ENCODE data around the gene ZFP3.
"Not testable (repeated sequence)": the region's sequence is repeated elsewhere in the genome, so short reads cannot be mapped to it uniquely, and the experiment has no call there.

Gene ZFP3

GRCh38 chr17:5128905-5129535, 50.8 kb downstream of the ZFP3 start:
- H3K9me3 ChIP-seq (ENCODE audit: insufficient read depth, low read length), result no peaks in the 10 kb centered on the region
- no peaks in the 10 kb centered on the region for H3K4me1 ChIP-seq (ENCODE audit: insufficient read depth, insufficient read length)
- H3K9ac ChIP-seq (ENCODE audit: insufficient read length, low read depth), result no peak overlapping the region
- no peak overlapping the region for H3K4me3 ChIP-seq (ENCODE audit: insufficient read length, low read depth)
- no peak for DNase-seq (ENCODE audit: low read depth, low spot score)
- TF ChIP-seq ZNF274 (IDR thresholded peaks at IDR 0.05; ENCODE audit: low read depth, low read length), result no peak
- no peak for TF ChIP-seq SUZ12 (IDR thresholded peaks at IDR 0.05; ENCODE audit: extremely low read depth, insufficient read depth, insufficient read length)
- no peak for TF ChIP-seq YY1 (IDR thresholded peaks at IDR 0.05; ENCODE audit: insufficient read depth, insufficient read length)
- H3K27me3 ChIP-seq (ENCODE audit: insufficient read depth, insufficient read length), result no peaks in the 10 kb centered on the region
- H3K36me3 ChIP-seq (ENCODE audit: insufficient read depth, insufficient read length, low read length), result no peaks in the 10 kb centered on the region

DNA sequence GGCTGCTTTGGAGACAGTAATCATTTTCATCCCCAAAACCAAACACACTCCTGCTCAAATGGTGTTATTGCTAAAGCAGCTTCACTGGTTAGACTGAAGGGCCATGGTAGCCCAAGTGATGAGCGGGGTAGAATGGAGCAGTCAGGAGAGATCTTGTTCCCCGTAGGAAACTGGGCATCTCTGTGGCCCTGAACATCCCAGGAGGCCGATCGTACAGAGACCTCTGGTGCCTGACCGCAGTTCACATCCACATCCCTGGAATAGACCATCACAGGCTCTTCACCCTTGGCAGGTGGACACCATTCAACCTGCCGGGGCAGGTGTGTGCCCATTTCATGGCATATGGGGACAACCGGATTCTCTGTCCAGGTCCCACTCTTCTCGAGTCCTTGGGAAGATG, 51.5 kb downstream of the ZFP3 start:
- H3K4me1 ChIP-seq (ENCODE audit: insufficient read depth, insufficient read length); H3K9ac ChIP-seq (ENCODE audit: insufficient read length, low read depth); DNase-seq (ENCODE audit: low read depth, low spot score); H3K27me3 ChIP-seq (ENCODE audit: insufficient read depth, insufficient read length); H3K4me3 ChIP-seq (ENCODE audit: insufficient read length, low read depth); H3K9me3 ChIP-seq (ENCODE audit: insufficient read depth, low read length); H3K36me3 ChIP-seq (ENCODE audit: insufficient read depth, insufficient read length, low read length): not testable (repeated sequence)

- not testable (repeated sequence) for DNase-seq (ENCODE audit: low read depth, low spot score); H3K36me3 ChIP-seq (ENCODE audit: insufficient read depth, insufficient read length, low read length); H3K9ac ChIP-seq (ENCODE audit: insufficient read length, low read depth)
Measured at GRCh38 chr17:5130261-5130660, 52.0 kb downstream of the ZFP3 start.

GRCh38 chr17:5130687-5131086, 52.4 kb downstream of the ZFP3 start:
- H3K4me3 ChIP-seq (ENCODE audit: insufficient read length, low read depth); H3K9ac ChIP-seq (ENCODE audit: insufficient read length, low read depth); H3K9me3 ChIP-seq (ENCODE audit: insufficient read depth, low read length); H3K27me3 ChIP-seq (ENCODE audit: insufficient read depth, insufficient read length); H3K4me1 ChIP-seq (ENCODE audit: insufficient read depth, insufficient read length); DNase-seq (ENCODE audit: low read depth, low spot score); H3K36me3 ChIP-seq (ENCODE audit: insufficient read depth, insufficient read length, low read length): not testable (repeated sequence)

More at GRCh38 chr17:5130261-5130660, 52.0 kb downstream of the ZFP3 start:
- H3K4me1 ChIP-seq (ENCODE audit: insufficient read depth, insufficient read length); H3K27me3 ChIP-seq (ENCODE audit: insufficient read depth, insufficient read length); H3K4me3 ChIP-seq (ENCODE audit: insufficient read length, low read depth); H3K9me3 ChIP-seq (ENCODE audit: insufficient read depth, low read length): not testable (repeated sequence)

GRCh38 chr17:5131146-5131715, 53.0 kb downstream of the ZFP3 start:
- no peaks in the 10 kb centered on the region for H3K36me3 ChIP-seq (ENCODE audit: insufficient read depth, insufficient read length, low read length)
- no peak overlapping the region for H3K9ac ChIP-seq (ENCODE audit: insufficient read length, low read depth)
- H3K4me3 ChIP-seq (ENCODE audit: insufficient read length, low read depth), result no peak overlapping the region
- no peaks in the 10 kb centered on the region for H3K9me3 ChIP-seq (ENCODE audit: insufficient read depth, low read length)
- H3K4me1 ChIP-seq (ENCODE audit: insufficient read depth, insufficient read length), result no peaks in the 10 kb centered on the region
- no peak for TF ChIP-seq ZNF274 (IDR thresholded peaks at IDR 0.05; ENCODE audit: low read depth, low read length)
- no peak for TF ChIP-seq YY1 (IDR thresholded peaks at IDR 0.05; ENCODE audit: insufficient read depth, insufficient read length)
- no peak for TF ChIP-seq SUZ12 (IDR thresholded peaks at IDR 0.05; ENCODE audit: extremely low read depth, insufficient read depth, insufficient read length)
- no peaks in the 10 kb centered on the region for H3K27me3 ChIP-seq (ENCODE audit: insufficient read depth, insufficient read length)
- DNase-seq (ENCODE audit: low read depth, low spot score), result no peak

GRCh38 chr17:5131799-5132502, 53.7 kb downstream of the ZFP3 start:
- H3K36me3 ChIP-seq (ENCODE audit: insufficient read depth, insufficient read length, low read length); H3K4me1 ChIP-seq (ENCODE audit: insufficient read depth, insufficient read length); H3K9ac ChIP-seq (ENCODE audit: insufficient read length, low read depth); H3K27me3 ChIP-seq (ENCODE audit: insufficient read depth, insufficient read length); H3K9me3 ChIP-seq (ENCODE audit: insufficient read depth, low read length); H3K4me3 ChIP-seq (ENCODE audit: insufficient read length, low read depth); DNase-seq (ENCODE audit: low read depth, low spot score): not testable (repeated sequence)

DNA sequence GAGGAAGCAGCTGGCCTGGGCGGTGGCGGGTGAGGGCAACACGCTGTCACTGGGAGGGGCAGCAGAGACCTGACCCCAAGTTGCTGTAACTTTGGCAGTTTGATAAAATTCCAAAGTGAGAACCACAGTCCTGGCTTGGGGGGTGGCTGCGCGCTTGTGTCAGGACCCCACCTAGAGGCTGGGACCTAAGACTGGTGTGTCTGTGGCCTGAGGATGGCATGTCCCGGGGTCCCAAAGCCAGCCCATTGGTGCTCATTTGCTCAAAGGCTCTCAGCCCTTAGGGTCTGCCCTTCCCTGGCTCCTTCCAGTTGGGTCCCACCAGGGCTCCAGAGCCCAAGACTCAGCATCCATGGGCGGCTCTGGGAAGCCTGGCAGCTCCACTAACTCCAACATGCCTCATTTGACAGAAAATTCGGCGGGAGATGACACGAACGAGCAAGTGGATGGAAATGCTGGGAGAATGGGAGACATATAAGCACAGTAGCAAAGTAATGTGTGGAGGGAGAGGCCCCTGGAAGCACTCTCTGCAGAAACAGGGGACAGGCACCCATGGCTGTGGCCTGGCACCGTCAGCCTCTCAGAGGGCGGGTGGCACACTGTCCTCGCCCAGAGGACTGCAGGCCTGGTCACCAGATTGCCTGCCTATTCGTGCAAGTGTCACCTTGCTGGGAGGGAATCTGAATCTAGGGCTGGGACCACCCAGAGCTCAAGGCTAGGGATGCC, 54.4 kb downstream of the ZFP3 start:
- DNase-seq (ENCODE audit: low read depth, low spot score); H3K4me1 ChIP-seq (ENCODE audit: insufficient read depth, insufficient read length); H3K4me3 ChIP-seq (ENCODE audit: insufficient read length, low read depth): not testable (repeated sequence)

DNA sequence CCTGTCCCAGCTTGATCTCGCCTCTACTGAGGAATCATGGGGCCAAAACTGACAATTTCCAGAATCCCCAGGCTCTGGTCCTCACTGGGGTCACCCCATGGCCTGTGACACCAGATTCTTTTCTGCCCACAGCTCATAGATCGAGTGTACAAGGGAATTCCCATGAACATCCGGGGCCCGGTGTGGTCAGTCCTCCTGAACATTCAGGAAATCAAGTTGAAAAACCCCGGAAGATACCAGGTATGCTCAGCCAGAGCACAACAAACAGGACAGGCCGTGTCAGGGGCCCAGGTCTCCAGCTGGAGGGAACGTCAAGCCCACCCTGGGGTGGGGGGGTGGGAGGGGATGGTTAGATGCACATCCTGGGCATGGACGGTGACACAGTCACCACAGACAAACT, 55.0 kb downstream of the ZFP3 start:
- Histone ChIP-seq H3K27me3 (ENCODE audit: insufficient read depth, insufficient read length) (no peaks in the 10 kb centered on the region), H3K4me1 (ENCODE audit: insufficient read depth, insufficient read length) (no peaks in the 10 kb centered on the region), H3K9me3 (ENCODE audit: insufficient read depth, low read length) (no peaks in the 10 kb centered on the region), H3K4me3 (ENCODE audit: insufficient read length, low read depth) (no peak overlapping the region), H3K36me3 (ENCODE audit: insufficient read depth, insufficient read length, low read length) (no peaks in the 10 kb centered on the region), H3K9ac (ENCODE audit: insufficient read length, low read depth) (no peak overlapping the region)
- no peak for DNase-seq (ENCODE audit: low read depth, low spot score)
- no peak for TF ChIP-seq SUZ12 (IDR thresholded peaks at IDR 0.05; ENCODE audit: extremely low read depth, insufficient read depth, insufficient read length)
- no peak for TF ChIP-seq YY1 (IDR thresholded peaks at IDR 0.05; ENCODE audit: insufficient read depth, insufficient read length)
- TF ChIP-seq ZNF274 (IDR thresholded peaks at IDR 0.05; ENCODE audit: low read depth, low read length), result no peak

More for the DNA sequence above, 54.4 kb downstream of the ZFP3 start:
- H3K9me3 ChIP-seq (ENCODE audit: insufficient read depth, low read length); H3K36me3 ChIP-seq (ENCODE audit: insufficient read depth, insufficient read length, low read length); H3K9ac ChIP-seq (ENCODE audit: insufficient read length, low read depth); H3K27me3 ChIP-seq (ENCODE audit: insufficient read depth, insufficient read length): not testable (repeated sequence)

- not testable (repeated sequence) for DNase-seq (ENCODE audit: low read depth, low spot score); H3K9ac ChIP-seq (ENCODE audit: insufficient read length, low read depth); H3K27me3 ChIP-seq (ENCODE audit: insufficient read depth, insufficient read length); H3K36me3 ChIP-seq (ENCODE audit: insufficient read depth, insufficient read length, low read length); H3K4me3 ChIP-seq (ENCODE audit: insufficient read length, low read depth); H3K4me1 ChIP-seq (ENCODE audit: insufficient read depth, insufficient read length); H3K9me3 ChIP-seq (ENCODE audit: insufficient read depth, low read length)
Measured at GRCh38 chr17:5133961-5134360, 55.7 kb downstream of the ZFP3 start.

DNA sequence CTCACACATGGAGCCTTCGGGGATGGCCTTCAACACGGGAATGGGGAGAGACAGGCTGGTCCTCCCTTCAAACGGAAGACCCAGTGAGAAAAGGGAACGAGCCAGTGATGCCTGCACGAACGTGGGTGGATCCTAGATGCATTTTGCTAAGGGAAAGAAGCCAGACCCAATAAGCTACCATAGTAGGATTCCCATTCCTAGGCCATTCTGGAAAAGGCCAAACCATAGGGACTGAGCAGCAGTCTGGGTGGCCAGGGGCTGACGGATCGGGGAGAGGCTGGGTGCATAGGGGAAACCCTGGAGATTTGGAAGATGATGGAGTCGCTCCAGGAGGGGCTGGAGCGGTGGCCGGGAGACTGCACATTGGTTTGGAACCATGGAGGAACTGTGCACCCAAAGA, 56.3 kb downstream of the ZFP3 start:
- DNase-seq (ENCODE audit: low read depth, low spot score); H3K4me3 ChIP-seq (ENCODE audit: insufficient read length, low read depth): not testable (repeated sequence)

More for the DNA sequence above, 56.3 kb downstream of the ZFP3 start:
- H3K9me3 ChIP-seq (ENCODE audit: insufficient read depth, low read length); H3K4me1 ChIP-seq (ENCODE audit: insufficient read depth, insufficient read length); H3K27me3 ChIP-seq (ENCODE audit: insufficient read depth, insufficient read length); H3K36me3 ChIP-seq (ENCODE audit: insufficient read depth, insufficient read length, low read length); H3K9ac ChIP-seq (ENCODE audit: insufficient read length, low read depth): not testable (repeated sequence)
